Frontal cortex (tissue), 4 donors: ENCODE data around the gene METTL17. TPM values are rescaled to one million over a fixed set of nuclear protein-coding genes. Genes with fewer than 3 reads are reported as not detected.

Experiments
- DNase-seq, 2 donors: peaks; one replicate each; pipeline ENCODE4 v3.0.0; 2012; ENCODE audit warnings: low spot score in 2 of 2
- FAIRE-seq: peaks from 2 replicates; lab custom pipeline; 2012; peaks lifted over from hg19 to GRCh38; lab: Jason Lieb, UNC
- total RNA-seq: library from RNA; depleted of rRNA; stranded (reverse); fragments of >200 nt; gene quantifications from one replicate; pipeline ENCODE4 v1.2.3, GENCODE V29; 2014
- donor health status: control.
- donor health status: control.
- donor health status: control.

The METTL17 gene
- total RNA-seq, 1 donor from 2014 or later: 27.7 TPM

GRCh38 chr14:21023174-21023573 is 33.4 kb downstream of the METTL17 start:
- no peak for DNase-seq
- no peak for FAIRE-seq

GRCh38 chr14:21023817-21024584 is 34.2 kb downstream of the METTL17 start:
- DNase-seq: no peak
- no peak for FAIRE-seq

- peak; percentile 79 to 86 for DNase-seq
- no peak for FAIRE-seq
Measured at GRCh38 chr14:21024585-21025370, 35.0 kb downstream of the METTL17 start, which contains the start of gene NDRG2. NDRG2 (minus strand) TSS chr14:21025061; CDS start chr14:21023315, 1,746 bp downstream.

DNA sequence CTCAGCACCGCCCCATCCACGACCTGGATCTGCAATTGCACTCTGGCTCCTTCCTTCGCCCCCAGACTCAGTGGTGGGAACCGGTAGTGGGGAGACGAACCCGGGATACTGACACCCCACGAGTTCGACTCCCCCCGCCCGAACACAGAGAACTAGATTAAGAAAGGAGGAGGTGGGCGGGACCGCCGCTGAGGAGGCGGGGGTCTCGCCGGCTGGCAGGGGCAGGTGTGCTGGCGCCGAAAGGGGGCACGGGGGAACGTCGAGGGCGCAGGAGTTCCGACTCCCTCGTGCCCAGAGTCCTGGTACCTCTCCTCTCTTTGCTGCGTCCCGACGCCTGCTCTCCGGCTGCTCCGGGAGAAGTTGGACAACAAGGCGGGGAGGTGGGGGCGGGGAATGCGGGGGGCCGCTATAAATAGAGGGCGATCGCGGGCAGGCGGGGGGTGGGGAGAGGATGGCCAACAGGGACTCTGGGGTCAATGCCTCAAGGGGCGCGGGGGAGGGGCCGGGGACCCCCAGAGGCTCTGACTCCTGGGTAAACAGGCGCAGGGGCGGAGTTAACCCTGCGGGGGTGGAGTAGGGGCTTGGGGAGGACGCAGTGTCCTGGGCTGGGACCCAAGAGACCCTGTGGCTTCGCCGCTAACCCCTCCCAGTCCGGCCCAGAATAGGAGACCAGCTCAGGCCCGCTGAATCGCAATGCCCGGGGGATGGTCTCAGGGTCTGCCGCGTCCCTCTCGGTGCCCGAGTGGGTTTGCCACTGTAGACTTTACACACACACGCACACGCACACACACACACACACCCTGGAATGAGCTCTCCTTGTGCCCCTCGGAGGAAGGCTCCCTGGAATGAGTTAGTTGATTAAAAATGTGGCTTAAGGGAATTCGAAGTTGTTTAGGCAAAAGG is 35.8 kb downstream of the METTL17 start:
- FAIRE-seq (no peak), DNase-seq (peak; percentile 72 to 80)

DNA sequence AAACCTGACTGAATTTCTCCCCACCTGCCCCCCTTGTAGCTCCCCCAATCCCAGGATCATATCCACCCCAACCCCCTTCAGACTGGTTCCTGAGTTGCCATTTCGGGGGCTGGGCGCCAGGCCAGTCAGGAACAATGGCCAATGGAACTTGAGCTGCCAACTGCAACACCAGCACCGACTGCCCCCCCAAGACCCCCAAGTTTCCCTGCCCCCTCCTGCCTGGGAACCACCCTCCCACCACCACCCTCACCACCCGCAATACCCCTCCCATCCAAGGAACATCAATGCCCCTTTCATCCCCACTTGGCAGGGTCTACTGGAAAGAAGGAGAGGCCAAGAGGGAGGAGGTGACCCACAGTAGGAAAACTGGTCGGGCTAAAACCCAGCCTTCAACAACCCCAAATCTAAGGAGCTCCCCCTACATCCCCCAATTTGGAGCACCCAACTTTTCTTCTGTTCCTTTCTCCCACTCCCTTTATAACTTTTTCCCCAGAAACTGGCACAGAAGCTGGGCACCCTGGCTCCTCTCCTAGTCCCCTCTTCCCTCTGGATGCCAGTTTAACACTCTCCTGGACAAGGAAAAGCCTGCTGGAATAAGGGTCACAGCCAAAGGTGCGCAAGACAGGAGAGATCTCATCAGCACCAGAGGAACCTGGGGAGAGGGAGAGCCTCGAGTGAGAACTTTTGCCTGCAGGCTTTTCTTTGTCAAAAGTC is 36.7 kb downstream of the METTL17 start:
- peak; percentile 62 to 78 for DNase-seq
- FAIRE-seq: no peak

- DNase-seq (no peak), FAIRE-seq (no peak)
Measured at GRCh38 chr14:21026988-21027315, 37.2 kb downstream of the METTL17 start.

DNA sequence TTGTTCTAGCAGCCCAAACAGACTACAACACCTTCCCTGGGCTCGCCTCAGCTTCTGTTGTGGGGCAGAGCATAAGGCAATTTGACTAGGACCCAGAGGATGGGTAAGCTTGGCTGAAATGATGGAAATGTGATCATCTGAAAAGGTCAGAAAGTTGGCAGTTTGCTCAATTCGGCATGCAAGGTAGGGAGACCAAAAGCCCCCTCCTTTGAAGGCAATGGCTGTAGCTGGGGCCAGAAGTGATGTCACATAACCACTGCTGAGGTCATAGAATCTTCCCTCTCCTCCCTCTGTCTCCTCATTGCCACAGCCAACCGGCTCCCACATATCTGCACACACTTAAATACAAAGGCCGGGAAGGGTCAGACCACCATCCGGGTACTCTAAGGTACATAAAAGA is 40.1 kb downstream of the METTL17 start, which contains the start of gene TPPP2:
Gene TPPP2 (plus strand): TSS at position 301 of the 400 bp plus-strand sequence. CDS start 365 bp downstream, outside the sequence.
- FAIRE-seq (no peak), DNase-seq (no peak)

DNA sequence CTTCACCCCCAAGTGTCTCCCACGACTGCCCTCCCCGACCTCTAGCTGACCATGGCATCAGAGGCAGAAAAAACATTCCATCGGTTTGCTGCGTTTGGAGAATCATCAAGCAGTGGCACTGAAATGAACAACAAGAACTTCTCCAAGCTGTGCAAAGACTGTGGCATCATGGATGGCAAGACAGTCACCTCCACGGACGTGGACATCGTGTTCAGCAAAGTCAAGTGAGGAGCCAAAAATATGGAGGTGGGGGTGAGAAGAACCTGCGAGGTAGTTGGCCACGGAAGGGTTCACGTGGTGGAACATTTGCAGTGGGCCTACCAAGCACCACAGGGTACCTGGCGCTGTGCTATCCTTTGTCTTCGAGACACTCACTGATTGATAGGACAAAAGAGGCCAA is 40.8 kb downstream of the METTL17 start:
- DNase-seq (no peak), FAIRE-seq (no peak)

DNA sequence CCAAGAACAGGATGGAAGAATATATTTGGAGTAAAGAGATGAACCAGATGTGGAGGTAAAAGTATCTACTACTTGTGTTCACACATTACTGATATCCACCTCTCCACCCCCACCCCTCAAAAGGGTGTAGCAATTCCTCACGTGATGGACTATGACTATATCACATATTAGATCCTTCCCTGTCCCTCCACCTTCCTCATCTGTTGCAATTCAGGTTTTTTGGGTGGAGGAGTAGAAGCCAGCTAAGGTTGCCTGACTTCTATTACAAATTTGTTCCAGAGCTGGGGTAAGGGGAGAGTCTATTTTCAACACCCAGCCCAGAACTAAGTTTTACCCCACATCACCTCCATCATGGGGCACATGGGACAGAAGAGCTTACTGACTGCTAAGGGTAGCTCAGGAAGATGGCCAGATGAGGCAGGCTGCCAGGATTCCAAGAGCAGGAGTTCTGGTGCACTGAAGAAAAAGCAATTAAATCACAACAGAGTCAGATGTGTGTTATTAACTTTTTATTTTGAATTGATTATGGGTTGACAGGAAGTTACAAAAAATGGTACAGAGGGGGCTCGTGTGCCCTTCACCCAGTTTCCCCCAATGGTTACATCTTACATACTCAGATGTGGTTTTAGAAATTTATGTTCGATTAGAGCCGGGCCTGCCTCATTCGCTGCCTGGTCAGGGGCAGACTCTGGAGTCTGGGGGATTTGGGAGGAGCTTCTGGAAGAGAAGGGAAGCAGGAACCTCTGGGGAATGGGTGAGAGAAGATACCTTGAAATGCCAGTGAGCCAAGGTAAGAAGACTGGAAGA is 42.7 kb downstream of the METTL17 start:
- FAIRE-seq (no peak), DNase-seq (no peak)

- FAIRE-seq (no peak), DNase-seq (no peak)
Measured at GRCh38 chr14:21033133-21033698, 43.4 kb downstream of the METTL17 start.

DNA sequence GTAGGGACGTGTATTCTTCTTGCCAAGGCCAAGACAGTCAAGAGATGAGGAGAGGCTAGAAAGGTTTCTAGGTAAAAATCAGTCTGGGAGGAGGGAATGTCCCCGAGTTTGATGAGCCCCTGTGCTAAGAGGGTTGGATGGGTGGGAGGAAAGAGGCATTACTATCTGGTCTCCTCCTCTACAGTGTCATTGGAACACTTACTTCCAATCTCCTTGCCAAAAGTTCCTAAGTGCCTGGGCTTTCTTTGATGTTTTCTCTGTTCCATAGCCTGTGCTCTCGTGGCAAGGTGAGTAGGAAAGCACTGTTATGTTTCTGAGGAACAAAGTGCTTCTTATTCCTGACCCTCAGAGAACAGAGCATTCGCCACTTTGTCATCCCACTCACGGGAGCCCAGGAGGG is 44.9 kb downstream of the METTL17 start, which contains the start of gene RNASE13:
Gene RNASE13 (minus strand): TSS at position 101 of the 400 bp plus-strand sequence. CDS start 519 bp downstream, outside the sequence.
- no peak for DNase-seq
- no peak for FAIRE-seq

DNA sequence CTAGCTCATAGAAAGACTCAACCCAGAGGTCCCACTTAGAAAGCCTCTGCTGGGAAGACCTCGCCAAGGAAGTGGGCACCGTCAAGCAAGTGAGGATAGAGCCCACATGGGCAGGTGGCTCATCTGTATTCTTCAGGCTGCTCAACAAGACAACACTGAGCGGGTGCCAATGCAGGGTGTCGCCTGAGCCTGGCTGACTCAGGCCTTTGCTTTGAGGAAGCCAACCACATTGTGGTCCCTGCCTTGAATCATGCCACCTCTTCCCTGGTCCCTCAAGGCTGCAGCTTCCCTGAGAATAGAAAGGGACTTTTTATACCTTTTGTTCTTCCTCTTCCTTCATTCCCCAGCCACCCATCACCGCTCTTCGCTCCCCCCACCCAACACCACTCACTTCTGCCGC is 47.0 kb downstream of the METTL17 start:
- no peak for FAIRE-seq

DNA sequence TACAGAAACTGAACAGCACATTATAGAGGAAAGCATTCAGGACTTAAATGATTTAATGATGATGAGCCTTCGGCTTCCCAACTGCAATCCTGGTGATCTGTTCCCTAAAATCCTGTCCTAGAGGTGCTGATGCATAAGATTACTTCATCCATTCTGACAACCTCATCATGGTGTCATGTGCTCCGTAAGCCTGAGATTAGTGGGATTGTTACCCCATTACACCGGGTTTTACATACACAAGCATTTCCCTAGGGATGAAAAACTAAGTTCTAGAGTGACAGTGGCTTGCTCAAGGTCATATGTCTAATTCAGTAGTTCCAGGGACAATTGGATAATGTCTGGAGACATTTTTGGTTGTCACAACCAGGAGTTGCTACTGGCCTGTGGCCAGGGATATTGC is 47.4 kb downstream of the METTL17 start:
- DNase-seq (no peak), FAIRE-seq (no peak)

More for the DNA sequence above, 47.0 kb downstream of the METTL17 start:
- DNase-seq: no peak

GRCh38 chr14:21038441-21039422 is 49.0 kb downstream of the METTL17 start:
- DNase-seq (peak in 1 of 2 donors; percentile 45), FAIRE-seq (no peak)

DNA sequence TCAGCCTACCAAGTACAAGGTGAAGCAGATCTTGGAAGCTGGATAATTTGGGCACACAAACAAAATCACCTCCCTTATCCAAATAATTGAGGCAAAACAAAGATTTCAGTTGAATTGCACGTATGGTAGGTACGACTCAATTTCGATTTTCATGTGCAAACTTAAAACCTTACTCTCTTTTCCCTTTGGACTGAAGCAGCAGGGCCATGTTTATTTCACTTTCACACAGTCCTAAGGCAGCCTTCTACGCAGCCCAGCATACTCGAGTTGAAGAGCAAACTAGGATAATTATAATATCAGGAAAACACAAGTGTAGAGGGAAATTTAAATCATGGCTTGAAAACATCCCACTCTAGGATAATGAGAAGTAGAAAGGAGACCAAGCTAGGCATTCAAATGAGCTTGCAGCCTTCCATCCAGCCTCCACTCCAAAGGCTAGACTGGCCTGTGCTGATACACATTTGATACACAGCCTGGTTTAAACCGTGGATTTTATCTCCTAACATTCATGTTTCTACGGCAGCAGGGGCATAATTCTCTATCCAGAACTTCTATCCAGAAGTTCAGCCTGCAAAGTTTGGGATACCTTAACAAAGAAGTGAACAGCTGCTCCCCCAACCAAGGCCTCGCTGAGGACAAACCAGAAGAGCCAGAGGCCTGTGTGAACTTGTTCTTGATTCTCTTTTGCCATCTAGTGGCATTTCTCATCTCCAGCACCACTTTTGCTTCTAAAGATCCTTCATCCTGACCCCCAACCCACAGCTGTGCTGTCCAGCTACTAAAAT is 50.0 kb downstream of the METTL17 start:
- FAIRE-seq (no peak), DNase-seq (peak; percentile 49 to 56)

GRCh38 chr14:21040370-21040925 is 50.7 kb downstream of the METTL17 start:
- no peak for FAIRE-seq
- DNase-seq: no peak
